ENCODE measurements around the gene PCSK9. TPM values are rescaled to one million over a fixed set of nuclear protein-coding genes. Genes with fewer than 3 reads are reported as not detected.

Gene PCSK9
- total RNA-seq, 2 experiments from 2014 or later, result not detected

DNA sequence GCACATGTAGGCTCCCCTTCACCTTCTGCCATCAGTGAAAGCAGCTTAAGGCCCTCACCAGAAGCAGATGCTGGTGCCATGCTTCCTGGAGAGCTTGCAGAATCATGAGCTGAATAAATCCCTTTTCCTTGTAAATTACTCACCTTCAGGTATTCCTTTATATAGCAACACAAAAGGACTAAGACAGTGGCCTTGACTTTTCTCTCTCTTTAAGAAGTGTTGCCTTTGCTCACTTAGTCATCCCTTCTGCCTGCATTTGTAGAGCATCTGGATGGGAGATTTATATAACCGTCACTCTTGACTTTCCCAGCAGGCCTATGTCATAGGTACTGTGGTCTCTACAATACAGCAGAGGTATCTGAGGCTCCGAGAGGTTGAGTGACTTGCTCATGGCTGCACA lies 3.7 kb downstream of the PCSK9 start:
- DNase-seq (no peak), ATAC-seq (ENCODE audit: low read depth) (no peak)
- POLR2A ChIA-PET, result no interaction called here
- no peaks in the 10 kb centered on the region for H3K36me3 Mint-ChIP-seq
- H3K9me3 Mint-ChIP-seq, result no peaks in the 10 kb centered on the region
- H3K4me1 Mint-ChIP-seq, result no peaks in the 10 kb centered on the region
- H3K27ac Mint-ChIP-seq, result no peak overlapping the region
- H3K4me3 Mint-ChIP-seq, result no peak overlapping the region
- peaks cover 55% of the 10 kb centered on the region for H3K27me3 Mint-ChIP-seq

DNA sequence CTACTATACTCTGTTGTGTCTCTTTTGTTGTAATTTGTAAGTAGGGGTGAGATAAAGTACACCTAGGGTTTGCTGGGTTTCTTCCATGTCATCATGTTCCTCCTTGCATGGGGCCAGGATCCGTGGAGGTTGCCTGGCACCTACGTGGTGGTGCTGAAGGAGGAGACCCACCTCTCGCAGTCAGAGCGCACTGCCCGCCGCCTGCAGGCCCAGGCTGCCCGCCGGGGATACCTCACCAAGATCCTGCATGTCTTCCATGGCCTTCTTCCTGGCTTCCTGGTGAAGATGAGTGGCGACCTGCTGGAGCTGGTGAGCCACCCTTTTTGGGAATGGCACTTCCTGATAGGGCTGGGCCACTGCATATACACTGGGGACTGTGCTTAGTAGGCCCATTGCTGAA lies 4.4 kb downstream of the PCSK9 start:
- H3K4me1 Mint-ChIP-seq, result no peaks in the 10 kb centered on the region
- H3K4me3 Mint-ChIP-seq, result no peak overlapping the region
- no peaks in the 10 kb centered on the region for H3K9me3 Mint-ChIP-seq
- POLR2A ChIA-PET, result no interaction called here
- H3K27ac Mint-ChIP-seq, result no peak overlapping the region
- ATAC-seq (ENCODE audit: low read depth) (no peak), DNase-seq (no peak)
- H3K27me3 Mint-ChIP-seq, result peaks cover 48% of the 10 kb centered on the region
- H3K36me3 Mint-ChIP-seq, result no peaks in the 10 kb centered on the region

- Mint-ChIP-seq H3K4me3 (no peak overlapping the region), H3K4me1 (no peaks in the 10 kb centered on the region), H3K9me3 (no peaks in the 10 kb centered on the region), H3K27ac (no peak overlapping the region), H3K36me3 (no peaks in the 10 kb centered on the region), H3K27me3 (peaks cover 37% of the 10 kb centered on the region)
- no peak for DNase-seq
- POLR2A ChIA-PET, result interaction anchor here (0.5 kb wide), 1 partner anchor 149 kb away, joined by 3 read pairs; no protein-coding TSS in a partner anchor
- ATAC-seq (ENCODE audit: low read depth), result no peak
Measured at GRCh38 chr1:55044617-55045397, 5.5 kb downstream of the PCSK9 start.

DNA sequence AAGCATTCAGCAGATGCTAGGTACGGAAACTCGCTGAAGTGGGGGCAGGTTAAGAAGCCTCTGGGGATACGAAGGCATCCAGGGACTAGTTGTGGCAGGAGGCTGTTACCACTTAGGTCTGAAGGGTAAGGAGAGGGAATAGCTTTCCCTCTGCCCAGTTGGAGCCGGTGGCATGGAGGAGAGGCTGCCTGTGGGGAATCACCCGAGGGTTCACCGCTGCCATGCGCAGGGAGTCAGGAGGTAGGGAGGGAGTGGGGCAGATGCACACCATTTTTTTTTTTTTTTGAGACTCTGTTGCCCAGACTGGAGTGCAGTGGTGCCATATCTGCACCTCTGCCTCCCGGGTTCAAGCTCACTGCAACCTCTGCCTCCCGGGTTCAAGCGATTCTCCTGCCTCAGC lies 6.1 kb downstream of the PCSK9 start:
- no peak overlapping the region for H3K4me3 Mint-ChIP-seq
- peaks cover 31% of the 10 kb centered on the region for H3K27me3 Mint-ChIP-seq
- DNase-seq, result no peak
- H3K9me3 Mint-ChIP-seq, result no peaks in the 10 kb centered on the region
- H3K36me3 Mint-ChIP-seq, result no peaks in the 10 kb centered on the region
- H3K27ac Mint-ChIP-seq, result no peak overlapping the region
- H3K4me1 Mint-ChIP-seq, result no peaks in the 10 kb centered on the region
- no peak for ATAC-seq (ENCODE audit: low read depth)
- POLR2A ChIA-PET, result no interaction called here

DNA sequence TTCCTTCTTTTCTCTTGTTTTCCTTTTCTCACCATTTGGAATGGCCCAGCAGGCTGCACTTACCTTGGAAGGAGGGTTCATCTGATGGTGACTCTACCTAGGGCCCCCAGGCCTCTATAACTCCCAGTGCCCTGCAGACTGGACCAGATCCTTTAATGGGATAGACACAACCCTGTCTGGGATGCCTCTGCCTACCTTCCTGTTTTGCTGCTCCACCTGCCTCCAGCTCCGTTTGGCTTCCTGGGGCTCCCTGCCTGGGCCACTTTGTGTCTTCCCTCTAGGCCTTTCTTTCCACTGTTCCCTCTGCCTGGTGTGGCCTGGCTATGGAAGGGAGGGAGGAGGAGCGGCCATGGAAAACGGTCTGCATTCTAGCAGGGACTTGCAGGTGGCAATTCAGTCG lies 7.5 kb downstream of the PCSK9 start:
- ATAC-seq (ENCODE audit: low read depth), result no peak
- Mint-ChIP-seq H3K4me1 (no peaks in the 10 kb centered on the region), H3K27ac (no peak overlapping the region)

DNA sequence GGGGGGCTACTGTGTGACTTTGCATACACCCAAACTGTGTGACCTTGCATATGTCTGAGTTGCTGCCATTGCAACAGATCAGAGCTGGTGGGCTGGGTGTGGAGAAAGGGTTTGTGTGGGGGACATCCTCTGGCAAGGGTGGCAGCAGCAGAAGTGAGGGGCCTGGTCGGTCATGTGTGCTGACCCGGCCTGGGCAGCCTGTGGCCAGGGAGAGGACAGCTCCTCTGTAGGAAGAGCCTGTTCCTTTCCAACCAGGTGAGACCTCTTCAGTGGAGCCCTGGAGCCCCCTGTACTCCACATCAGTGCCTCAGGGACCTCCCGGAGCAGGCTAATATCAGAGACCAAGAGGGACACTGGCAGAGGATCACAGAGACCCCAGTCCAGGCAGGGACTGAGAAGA lies 8.3 kb downstream of the PCSK9 start:
- H3K27ac Mint-ChIP-seq, result no peak overlapping the region
- POLR2A ChIA-PET, result no interaction called here
- ATAC-seq (ENCODE audit: low read depth), result no peak

More for the DNA sequence above, 7.5 kb downstream of the PCSK9 start:
- no peak for DNase-seq
- POLR2A ChIA-PET, result no interaction called here
- no peaks in the 10 kb centered on the region for H3K36me3 Mint-ChIP-seq
- no peak overlapping the region for H3K4me3 Mint-ChIP-seq
- H3K9me3 Mint-ChIP-seq, result no peaks in the 10 kb centered on the region
- H3K27me3 Mint-ChIP-seq, result peaks cover 16% of the 10 kb centered on the region

GRCh38 chr1:55048453-55049270 lies 9.3 kb downstream of the PCSK9 start:
- POLR2A ChIA-PET, result no interaction called here
- DNase-seq (no peak), ATAC-seq (ENCODE audit: low read depth) (no peak)
- Mint-ChIP-seq H3K9me3 (no peaks in the 10 kb centered on the region), H3K4me1 (no peaks in the 10 kb centered on the region), H3K36me3 (no peaks in the 10 kb centered on the region), H3K27me3 (peaks cover 5% of the 10 kb centered on the region), H3K4me3 (no peak overlapping the region), H3K27ac (no peak overlapping the region)

More for the DNA sequence above, 8.3 kb downstream of the PCSK9 start:
- no peaks in the 10 kb centered on the region for H3K4me1 Mint-ChIP-seq
- DNase-seq, result no peak
- no peaks in the 10 kb centered on the region for H3K36me3 Mint-ChIP-seq
- peaks cover 9% of the 10 kb centered on the region for H3K27me3 Mint-ChIP-seq
- H3K4me3 Mint-ChIP-seq, result no peak overlapping the region
- no peaks in the 10 kb centered on the region for H3K9me3 Mint-ChIP-seq

- Mint-ChIP-seq H3K27me3 (peaks cover 2% of the 10 kb centered on the region), H3K9me3 (no peaks in the 10 kb centered on the region), H3K27ac (no peak overlapping the region), H3K4me3 (no peak overlapping the region), H3K36me3 (no peaks in the 10 kb centered on the region), H3K4me1 (no peaks in the 10 kb centered on the region)
- ATAC-seq (ENCODE audit: low read depth), result no peak
- no peak for DNase-seq
- POLR2A ChIA-PET, result no interaction called here
Measured at GRCh38 chr1:55049271-55049913, 10.0 kb downstream of the PCSK9 start.

- Mint-ChIP-seq H3K9me3 (no peaks in the 10 kb centered on the region), H3K4me1 (no peaks in the 10 kb centered on the region), H3K27ac (no peak overlapping the region), H3K27me3 (peaks cover 2% of the 10 kb centered on the region), H3K36me3 (no peaks in the 10 kb centered on the region), H3K4me3 (no peak overlapping the region)
- POLR2A ChIA-PET, result no interaction called here
- no peak for DNase-seq
- no peak for ATAC-seq (ENCODE audit: low read depth)
Measured at GRCh38 chr1:55049914-55050278, 10.5 kb downstream of the PCSK9 start.

GRCh38 chr1:55050283-55050682 lies 10.9 kb downstream of the PCSK9 start:
- no peak overlapping the region for H3K27ac Mint-ChIP-seq
- H3K4me3 Mint-ChIP-seq, result no peak overlapping the region
- DNase-seq (no peak), ATAC-seq (ENCODE audit: low read depth) (no peak)
- H3K4me1 Mint-ChIP-seq, result no peaks in the 10 kb centered on the region
- no peaks in the 10 kb centered on the region for H3K36me3 Mint-ChIP-seq
- peaks cover 2% of the 10 kb centered on the region for H3K27me3 Mint-ChIP-seq
- no peaks in the 10 kb centered on the region for H3K9me3 Mint-ChIP-seq
- POLR2A ChIA-PET, result no interaction called here

DNA sequence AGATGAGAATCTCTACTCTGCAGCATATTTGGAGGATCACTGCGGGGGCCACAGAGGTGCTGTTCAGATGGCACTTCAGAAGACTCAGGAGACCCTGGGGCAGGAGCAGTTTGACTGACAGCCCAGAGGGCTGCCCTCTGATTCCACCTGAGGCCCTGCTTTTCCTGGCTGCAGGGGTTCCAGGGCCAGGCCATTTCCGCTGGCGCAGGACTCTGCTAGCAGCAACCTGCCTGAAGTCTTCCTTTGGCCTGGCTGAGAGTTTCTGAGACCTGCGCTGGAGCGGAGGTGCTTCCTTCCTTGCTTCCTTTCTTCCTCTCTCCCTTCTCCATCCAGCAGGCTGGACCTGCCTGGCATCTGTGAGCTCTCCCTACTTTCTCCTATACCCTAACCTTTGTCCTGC lies 11.8 kb downstream of the PCSK9 start:
- peaks cover 2% of the 10 kb centered on the region for H3K27me3 Mint-ChIP-seq

DNA sequence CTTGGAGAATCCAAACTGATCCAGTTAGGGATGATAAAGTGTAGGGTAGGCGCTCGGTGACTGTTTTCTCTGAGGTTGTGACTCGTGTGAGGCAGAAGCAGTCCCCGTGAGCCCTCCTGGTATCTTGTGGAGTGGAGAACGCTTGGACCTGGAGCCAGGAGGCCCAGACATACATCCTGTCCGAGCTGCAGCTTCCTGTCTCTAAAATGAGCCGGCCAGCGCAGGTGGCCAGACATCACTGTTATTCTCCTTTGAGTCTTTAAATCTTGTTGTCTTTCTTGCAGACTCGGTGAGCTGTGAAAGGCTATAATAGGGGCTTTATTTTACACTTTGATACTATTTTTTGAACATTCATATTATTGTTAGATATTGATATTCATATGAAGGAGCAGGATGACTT lies 12.3 kb downstream of the PCSK9 start:
- Mint-ChIP-seq H3K4me1 (no peaks in the 10 kb centered on the region), H3K27me3 (peaks cover 2% of the 10 kb centered on the region), H3K4me3 (no peak overlapping the region), H3K27ac (no peak overlapping the region), H3K9me3 (no peaks in the 10 kb centered on the region), H3K36me3 (no peaks in the 10 kb centered on the region)
- ATAC-seq (ENCODE audit: low read depth) (no peak), DNase-seq (no peak)
- POLR2A ChIA-PET, result no interaction called here

More for the DNA sequence above, 11.8 kb downstream of the PCSK9 start:
- POLR2A ChIA-PET, result no interaction called here
- H3K27ac Mint-ChIP-seq, result no peak overlapping the region
- H3K4me1 Mint-ChIP-seq, result no peaks in the 10 kb centered on the region
- no peaks in the 10 kb centered on the region for H3K9me3 Mint-ChIP-seq
- DNase-seq (no peak), ATAC-seq (ENCODE audit: low read depth) (no peak)
- H3K4me3 Mint-ChIP-seq, result no peak overlapping the region
- H3K36me3 Mint-ChIP-seq, result no peaks in the 10 kb centered on the region

DNA sequence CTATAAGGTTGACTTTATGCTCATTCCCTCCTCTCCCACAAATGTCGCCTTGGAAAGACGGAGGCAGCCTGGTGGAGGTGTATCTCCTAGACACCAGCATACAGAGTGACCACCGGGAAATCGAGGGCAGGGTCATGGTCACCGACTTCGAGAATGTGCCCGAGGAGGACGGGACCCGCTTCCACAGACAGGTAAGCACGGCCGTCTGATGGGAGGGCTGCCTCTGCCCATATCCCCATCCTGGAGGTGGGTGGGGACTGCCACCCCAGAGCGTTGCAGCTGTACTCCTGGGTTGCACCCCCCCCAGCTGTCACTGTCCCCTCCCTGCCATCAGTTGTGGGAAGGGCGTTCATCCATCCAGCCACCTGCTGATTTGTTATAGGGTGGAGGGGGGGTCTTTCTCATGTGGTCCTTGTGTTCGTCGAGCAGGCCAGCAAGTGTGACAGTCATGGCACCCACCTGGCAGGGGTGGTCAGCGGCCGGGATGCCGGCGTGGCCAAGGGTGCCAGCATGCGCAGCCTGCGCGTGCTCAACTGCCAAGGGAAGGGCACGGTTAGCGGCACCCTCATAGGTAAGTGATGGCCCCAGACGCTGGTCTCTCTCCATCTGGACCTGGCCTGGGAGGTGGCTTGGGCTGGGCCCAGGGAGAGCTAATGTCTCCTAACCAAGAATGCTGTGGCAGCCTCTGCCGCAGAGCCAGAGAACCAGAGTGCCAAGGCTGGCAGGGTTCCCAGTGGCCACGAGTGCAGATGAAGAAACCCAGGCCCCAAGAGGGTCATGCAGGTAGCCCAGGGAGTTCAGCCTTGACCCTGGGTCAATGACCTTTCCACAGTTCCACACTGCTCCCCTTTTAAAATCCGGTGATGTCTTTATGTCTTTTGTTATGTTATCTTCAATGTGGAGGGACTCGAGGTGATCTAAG lies 13.1 kb downstream of the PCSK9 start:
- no peaks in the 10 kb centered on the region for H3K4me1 Mint-ChIP-seq
- H3K9me3 Mint-ChIP-seq, result no peaks in the 10 kb centered on the region
- no peak overlapping the region for H3K27ac Mint-ChIP-seq
- POLR2A ChIA-PET, result no interaction called here
- H3K27me3 Mint-ChIP-seq, result no peaks in the 10 kb centered on the region
- no peaks in the 10 kb centered on the region for H3K36me3 Mint-ChIP-seq
- ATAC-seq (ENCODE audit: low read depth), result no peak
- DNase-seq, result no peak
- H3K4me3 Mint-ChIP-seq, result no peak overlapping the region

All from activated naive CD8-positive, alpha-beta T cell treated with anti-CD3 and anti-CD28 coated beads, Interleukin-2, amount 10 ng/mL, durations not matched to agents 7 days and 5 days (primary cell).